B cell (primary cell): ENCODE results near the gene COX20. TPM values are rescaled to one million over a fixed set of nuclear protein-coding genes. Genes with fewer than 3 reads are reported as not detected.

Experiments
- ATAC-seq: fragments of 200-7000 bp; cut with Tn5 transposase; one replicate; pipeline ENCODE4 v1.10.0; 2021; ENCODE audit warnings: low read depth, mild to moderate bottlenecking, moderate number of reproducible peaks, moderate library complexity
- CTCF ChIA-PET: fragments of 350-600 bp; sonication (Branson Sonifier 250); formaldehyde crosslinking; loops from one replicate; lab custom pipeline; 2021; ENCODE audit warnings: antibody characterized with exemption, inconsistent platforms; lab: Charles Lee
- POLR2A ChIA-PET: fragments of 350-600 bp; sonication (Branson Sonifier 250); formaldehyde crosslinking; loops from one replicate; lab custom pipeline; 2021; ENCODE audit warnings: antibody characterized with exemption; lab: Charles Lee
- DNase-seq: peaks from one replicate; pipeline ENCODE4 v3.0.0; 2013
- H2AFZ ChIP-seq: 2 replicates; pipeline ENCODE4 v1.6.1; 2012; ENCODE audit warnings: mild to moderate bottlenecking, low read depth, low read length; ENCODE audit not compliant: insufficient read depth, poor library complexity, severe bottlenecking
- H3K27ac ChIP-seq, 2 donors: 1 replicate in 1 of 2; 2 replicates in 1 of 2; pipeline ENCODE4 v1.5.1; 2012 to 2013; ENCODE audit warnings: low read length in 2 of 2, mild to moderate bottlenecking in 2 of 2, moderate library complexity in 1 of 2
- H3K27me3 ChIP-seq, 4 experiments: fragments of 200-600 bp in 1 of 4; sonication (generic) in 1 of 4; replicated peaks in 1 of 4; 1 replicate in 2 of 4; 2 replicates in 2 of 4; pipeline versions ENCODE4 v1.6.1 to v1.7.0; 2013 to 2016; ENCODE audit warnings: low read length in 3 of 4, mild to moderate bottlenecking in 2 of 4, mixed read lengths in 1 of 4, moderate library complexity in 1 of 4; ENCODE audit not compliant: insufficient read depth in 4 of 4, control insufficient read depth in 3 of 4; ENCODE audit errors: control extremely low read depth in 1 of 4
- H3K36me3 ChIP-seq, 2 experiments: replicated peaks in 1 of 2; 1 replicate in 1 of 2; 2 replicates in 1 of 2; pipeline versions ENCODE4 v1.6.1 to v1.7.1; 2013; ENCODE audit warnings: low read length in 1 of 2; ENCODE audit not compliant: insufficient read depth in 2 of 2, control insufficient read depth in 1 of 2; ENCODE audit errors: control extremely low read depth in 1 of 2, extremely low read depth in 1 of 2
- H3K4me1 ChIP-seq, 2 donors: fragments of 200-600 bp in 1 of 2; sonication (generic) in 1 of 2; 1 replicate in 1 of 2; 2 replicates in 1 of 2; pipeline versions ENCODE4 v1.5.1 to v1.6.1; 2013 to 2017; ENCODE audit warnings: low read length in 2 of 2; ENCODE audit not compliant: control insufficient read depth in 2 of 2, insufficient read depth in 2 of 2
- H3K4me2 ChIP-seq: replicated peaks from 2 replicates; pipeline ENCODE3; 2012; ENCODE audit warnings: mild to moderate bottlenecking, low read depth, low read length; ENCODE audit not compliant: poor library complexity, severe bottlenecking
- H3K4me3 ChIP-seq, 5 experiments: fragments of 200-600 bp in 1 of 5; sonication (generic) in 1 of 5; 1 replicate in 3 of 5; 2 replicates in 2 of 5; pipeline versions ENCODE4 v1.5.1 to v1.7.0; 2011 to 2016; ENCODE audit warnings: low read length in 4 of 5, mild to moderate bottlenecking in 4 of 5, low read depth in 2 of 5, control low read depth in 1 of 5, moderate library complexity in 1 of 5; ENCODE audit not compliant: insufficient read depth in 1 of 5; ENCODE audit errors: control extremely low read depth in 1 of 5, extremely low read depth in 1 of 5
- H3K79me2 ChIP-seq: fragments of 200-600 bp; sonication (generic); one replicate; pipeline ENCODE4 v1.6.0; 2016; ENCODE audit warnings: low read length; ENCODE audit not compliant: control insufficient read depth, insufficient read depth
- H3K9ac ChIP-seq: fragments of 200-600 bp; sonication (generic); 2 replicates; pipeline ENCODE4 v1.6.1; 2017; ENCODE audit warnings: mild to moderate bottlenecking, low read length, moderate library complexity
- H3K9me3 ChIP-seq, 3 donors: one replicate each; pipeline versions ENCODE4 v1.6.1 to v1.7.1; 2013; ENCODE audit warnings: low read length in 2 of 3; ENCODE audit not compliant: control insufficient read depth in 2 of 3, insufficient read depth in 1 of 3; ENCODE audit errors: control extremely low read depth in 1 of 3
- H4K20me1 ChIP-seq: 2 replicates; pipeline ENCODE4 v1.6.0; 2012; ENCODE audit warnings: mild to moderate bottlenecking, low read length; ENCODE audit not compliant: insufficient read depth, control insufficient read depth, poor library complexity, severe bottlenecking
- H3K27ac Mint-ChIP-seq: one replicate; pipeline ENCODE4 v1.8.0; 2021; ENCODE audit warnings: mixed read lengths
- H3K27me3 Mint-ChIP-seq: one replicate; pipeline ENCODE4 v1.8.0; 2021; ENCODE audit warnings: mixed read lengths
- H3K4me1 Mint-ChIP-seq: one replicate; pipeline ENCODE4 v1.8.0; 2021; ENCODE audit warnings: mixed read lengths
- H3K4me3 Mint-ChIP-seq: one replicate; pipeline ENCODE4 v1.8.0; 2021; ENCODE audit warnings: mixed read lengths
- H3K9me3 Mint-ChIP-seq: one replicate; pipeline ENCODE4 v1.8.0; 2022; ENCODE audit warnings: mixed read lengths; ENCODE audit not compliant: insufficient read depth
- EZH2 ChIP-seq: IDR thresholded peaks from 2 replicates; pipeline ENCODE4 v1.6.1; 2012; ENCODE audit warnings: borderline replicate concordance, low read depth, mild to moderate bottlenecking, moderate library complexity, low read length; ENCODE audit not compliant: insufficient read depth, poor library complexity, severe bottlenecking
- WGBS: methylation state at CpG from one replicate; pipeline ENCODE4 v1.1.5; 2013; ENCODE audit warnings: missing lambda C conversion rate; ENCODE audit not compliant: insufficient coverage; 5-methylcytosine and 5-hydroxymethylcytosine counted together
- intact Hi-C: fragments of 100-400 bp; cut with micrococcal nuclease; formaldehyde crosslinking; loops from one replicate; pipeline ENCODE4 v1.10.0; 2022
- polyA plus RNA-seq: library from polyadenylated mRNA; depleted of rRNA; stranded (reverse); fragments of >200 nt; gene quantifications from 2 replicates; pipeline ENCODE4 v1.2.3, GENCODE V29; 2012
- total RNA-seq, 2 donors: library from RNA; stranded (reverse); fragments of 120-200 nt in 1 of 2; gene quantifications; 1 replicate in 1 of 2; 2 replicates in 1 of 2; pipeline versions ENCODE4 v1.2.3 to v1.2.4, GENCODE V29; 2013 to 2022
- TF ChIP-seq, protein P1 (sequence below): fragments of 200-600 bp; IDR thresholded peaks from one replicate; pipeline ENCODE4 v1.8.0; 2022; ENCODE audit warnings: antibody characterized with exemption, mild to moderate bottlenecking

COX20 gene
- total and polyA plus RNA-seq, 2 donors (not counting 1 experiment from before 2014, with no cell fraction given) = 24.7 to 35.7 TPM

DNA sequence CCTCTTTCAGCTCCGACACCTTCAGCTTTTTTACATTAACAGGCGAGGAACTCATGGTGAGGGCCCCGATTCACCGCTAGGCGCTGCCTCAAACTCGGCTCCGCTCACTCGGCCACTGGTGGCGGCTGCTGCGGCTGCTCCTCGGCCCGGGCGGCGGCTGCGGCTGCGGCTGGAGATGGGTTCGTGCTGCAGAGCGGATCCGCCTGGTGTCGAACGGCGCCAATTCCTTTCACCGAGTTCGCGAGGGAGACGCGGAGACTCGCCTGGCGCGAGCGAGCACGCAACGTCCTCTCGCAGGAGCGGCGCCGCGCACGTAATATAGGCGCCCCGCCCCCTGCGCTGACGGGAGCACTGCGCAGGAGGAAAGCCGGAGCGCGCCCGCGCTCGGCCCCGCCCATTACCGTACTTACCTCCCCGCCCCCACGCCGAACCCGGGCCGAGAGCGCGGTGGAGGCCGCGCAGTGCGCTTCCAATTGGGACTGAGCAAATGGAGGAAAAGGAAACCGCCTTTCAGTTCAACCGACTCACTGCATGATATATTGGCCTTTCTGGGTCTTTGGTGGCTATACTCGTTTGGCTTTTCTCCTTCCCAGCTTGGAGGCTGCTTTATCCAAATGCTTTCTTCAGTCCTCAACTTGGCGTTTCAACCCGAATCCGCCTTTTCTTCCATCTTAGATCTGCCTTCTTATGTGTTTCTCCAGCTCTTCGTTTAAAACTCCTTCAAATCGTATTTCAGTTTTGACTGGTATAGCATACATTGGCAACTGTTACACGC is 29.0 kb downstream of the COX20 start, which contains the start of gene HNRNPU:
TSS of gene HNRNPU (minus strand) at position 291 of the 775 bp plus-strand sequence. CDS start at position 55, 236 bp downstream.
- ATAC-seq = peak; percentile 71
- Histone ChIP-seq H2AFZ (peak within 1 kb of the TSS; percentile 82), H3K9me3 (no peaks in the 10 kb centered on the region), H3K79me2 (peaks cover 43% of the 10 kb centered on the region), H3K9ac (peak within 1 kb of the TSS; percentile 100), H3K27me3 (no peaks in the 10 kb centered on the region), H4K20me1 (peaks cover 39% of the 10 kb centered on the region), H3K4me2 (peak within 1 kb of the TSS; percentile 77), H3K27ac (peak within 1 kb of the TSS; percentile 98 to 99), H3K36me3 (peaks cover 0 to 24% of the 10 kb centered on the region in 2 experiments), H3K4me1 (peaks cover 29 to 34% of the 10 kb centered on the region in 2 donors), H3K4me3 (peak within 1 kb of the TSS; percentile 82 to 99 (median 98))
- peak within 1 kb of the TSS; percentile 98 for H3K27ac Mint-ChIP-seq
- peak; percentile 98 for DNase-seq
- TF ChIP-seq, protein P1, sequence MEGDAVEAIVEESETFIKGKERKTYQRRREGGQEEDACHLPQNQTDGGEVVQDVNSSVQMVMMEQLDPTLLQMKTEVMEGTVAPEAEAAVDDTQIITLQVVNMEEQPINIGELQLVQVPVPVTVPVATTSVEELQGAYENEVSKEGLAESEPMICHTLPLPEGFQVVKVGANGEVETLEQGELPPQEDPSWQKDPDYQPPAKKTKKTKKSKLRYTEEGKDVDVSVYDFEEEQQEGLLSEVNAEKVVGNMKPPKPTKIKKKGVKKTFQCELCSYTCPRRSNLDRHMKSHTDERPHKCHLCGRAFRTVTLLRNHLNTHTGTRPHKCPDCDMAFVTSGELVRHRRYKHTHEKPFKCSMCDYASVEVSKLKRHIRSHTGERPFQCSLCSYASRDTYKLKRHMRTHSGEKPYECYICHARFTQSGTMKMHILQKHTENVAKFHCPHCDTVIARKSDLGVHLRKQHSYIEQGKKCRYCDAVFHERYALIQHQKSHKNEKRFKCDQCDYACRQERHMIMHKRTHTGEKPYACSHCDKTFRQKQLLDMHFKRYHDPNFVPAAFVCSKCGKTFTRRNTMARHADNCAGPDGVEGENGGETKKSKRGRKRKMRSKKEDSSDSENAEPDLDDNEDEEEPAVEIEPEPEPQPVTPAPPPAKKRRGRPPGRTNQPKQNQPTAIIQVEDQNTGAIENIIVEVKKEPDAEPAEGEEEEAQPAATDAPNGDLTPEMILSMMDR = peak; percentile 52
- TF ChIP-seq EZH2 = no peak
- H3K4me1 Mint-ChIP-seq = peaks cover 36% of the 10 kb centered on the region
- no peaks in the 10 kb centered on the region for H3K9me3 Mint-ChIP-seq
- CTCF ChIA-PET = interaction anchor here (0.6 to 6.6 kb wide), 14 partner anchors 11 to 178 kb away, joined by 3 to 70 read pairs (median 4); partner anchors contain the start of gene COX20
- H3K4me3 Mint-ChIP-seq = peak within 1 kb of the TSS; percentile 87
- H3K27me3 Mint-ChIP-seq = no peaks in the 10 kb centered on the region
- POLR2A ChIA-PET = interaction anchor here (0.6 to 6.5 kb wide), 15 partner anchors 9 to 1702 kb away, joined by 3 to 135 read pairs (median 6); partner anchors contain the start of genes CNST, COX20, DESI2 and TFB2M
- intact Hi-C loops = loop anchor here (1.0 to 2.0 kb wide), 7 partner anchors 29 to 413 kb away; partner anchors contain the start of genes ADSS2 and COX20
- WGBS = under 1% methylated on average over 57 of the region's 71 CpGs
